Stimulated activated naive CD8-positive, alpha-beta T cell treated with anti-CD3 and anti-CD28 coated beads, Interleukin-15, amount 100 ng/mL, for 72 hours (primary cell): ENCODE data around the gene KRT20.

Experiments
- ATAC-seq: fragments of 150-1000 bp; cut with Tn5 transposase; 2 replicates; pipeline ENCODE4 v1.10.0; 2021; ENCODE audit warnings: mild to moderate bottlenecking, moderate library complexity
- DNase-seq, 2 donors: peaks; one replicate each; pipeline ENCODE4 v3.0.0; 2021 to 2022
- H3K27ac Mint-ChIP-seq, 2 donors: one replicate each; pipeline ENCODE4 v1.8.0; 2022; ENCODE audit warnings: mild to moderate bottlenecking in 2 of 2, mixed read lengths in 2 of 2, moderate library complexity in 2 of 2
- H3K27me3 Mint-ChIP-seq: one replicate; pipeline ENCODE4 v1.8.0; 2022; ENCODE audit warnings: mixed read lengths
- H3K4me1 Mint-ChIP-seq: one replicate; pipeline ENCODE4 v1.8.0; 2022; ENCODE audit warnings: mild to moderate bottlenecking, mixed read lengths
- H3K4me3 Mint-ChIP-seq, 2 donors: one replicate each; pipeline ENCODE4 v1.8.0; 2022; ENCODE audit warnings: mild to moderate bottlenecking in 2 of 2, mixed read lengths in 2 of 2, moderate library complexity in 1 of 2
- H3K9me3 Mint-ChIP-seq, 2 donors: one replicate each; pipeline ENCODE4 v1.8.0; 2022; ENCODE audit warnings: mixed read lengths in 2 of 2

Gene KRT20

GRCh38 chr17:40846515-40847144 lies 38.4 kb downstream of the KRT20 start:
- DNase-seq: no peak

GRCh38 chr17:40844671-40845107 lies 40.4 kb downstream of the KRT20 start:
- Mint-ChIP-seq H3K27ac (no peak overlapping the region), H3K9me3 (no peaks in the 10 kb centered on the region), H3K4me3 (no peak overlapping the region), H3K27me3 (peaks cover 23% of the 10 kb centered on the region), H3K4me1 (no peaks in the 10 kb centered on the region)
- no peak for DNase-seq
- ATAC-seq: no peak

More at GRCh38 chr17:40846515-40847144, 38.4 kb downstream of the KRT20 start:
- H3K27ac Mint-ChIP-seq: no peak overlapping the region
- ATAC-seq: no peak
- peaks cover 27% of the 10 kb centered on the region for H3K27me3 Mint-ChIP-seq
- H3K4me1 Mint-ChIP-seq: no peaks in the 10 kb centered on the region
- no peak overlapping the region for H3K4me3 Mint-ChIP-seq
- no peaks in the 10 kb centered on the region for H3K9me3 Mint-ChIP-seq

- DNase-seq (no peak), ATAC-seq (no peak)
- Mint-ChIP-seq H3K27ac (no peak overlapping the region), H3K9me3 (no peaks in the 10 kb centered on the region), H3K4me1 (no peaks in the 10 kb centered on the region), H3K27me3 (peaks cover 23% of the 10 kb centered on the region), H3K4me3 (no peak overlapping the region)
These were observed 41.8 kb downstream of the KRT20 start for GRCh38 chr17:40843242-40843641.

- DNase-seq (no peak), ATAC-seq (no peak)
- Mint-ChIP-seq H3K9me3 (no peaks in the 10 kb centered on the region), H3K4me3 (no peak overlapping the region), H3K4me1 (no peaks in the 10 kb centered on the region), H3K27ac (no peak overlapping the region), H3K27me3 (peaks cover 23% of the 10 kb centered on the region)
These were observed 43.8 kb downstream of the KRT20 start for GRCh38 chr17:40841246-40841645.

GRCh38 chr17:40839194-40839593 lies 45.8 kb downstream of the KRT20 start:
- H3K9me3 Mint-ChIP-seq: no peaks in the 10 kb centered on the region
- DNase-seq: no peak
- no peak overlapping the region for H3K4me3 Mint-ChIP-seq
- ATAC-seq: no peak
- no peak overlapping the region for H3K27ac Mint-ChIP-seq
- no peaks in the 10 kb centered on the region for H3K4me1 Mint-ChIP-seq
- H3K27me3 Mint-ChIP-seq: peaks cover 2% of the 10 kb centered on the region

- no peaks in the 10 kb centered on the region for H3K9me3 Mint-ChIP-seq
- H3K27me3 Mint-ChIP-seq: no peaks in the 10 kb centered on the region
- no peak overlapping the region for H3K4me3 Mint-ChIP-seq
- H3K27ac Mint-ChIP-seq: no peak overlapping the region
- H3K4me1 Mint-ChIP-seq: peaks cover 6% of the 10 kb centered on the region
- DNase-seq: no peak
- ATAC-seq: no peak
These were observed 49.0 kb downstream of the KRT20 start for GRCh38 chr17:40836020-40836419.

- Mint-ChIP-seq H3K4me1 (peaks cover 6% of the 10 kb centered on the region), H3K9me3 (no peaks in the 10 kb centered on the region), H3K27me3 (no peaks in the 10 kb centered on the region), H3K27ac (no peak overlapping the region), H3K4me3 (no peak overlapping the region)
- DNase-seq: no peak
- no peak for ATAC-seq
These were observed 51.2 kb downstream of the KRT20 start for GRCh38 chr17:40833882-40834281.

GRCh38 chr17:40832840-40833239 lies 52.2 kb downstream of the KRT20 start:
- DNase-seq: no peak
- Mint-ChIP-seq H3K27ac (no peak overlapping the region), H3K27me3 (no peaks in the 10 kb centered on the region), H3K9me3 (no peaks in the 10 kb centered on the region), H3K4me3 (no peak overlapping the region), H3K4me1 (peaks cover 9% of the 10 kb centered on the region)
- no peak for ATAC-seq

- Mint-ChIP-seq H3K4me1 (peaks cover 18% of the 10 kb centered on the region), H3K27me3 (no peaks in the 10 kb centered on the region), H3K9me3 (no peaks in the 10 kb centered on the region), H3K27ac (no peak overlapping the region), H3K4me3 (no peak overlapping the region)
- DNase-seq (no peak), ATAC-seq (no peak)
These were observed 54.8 kb downstream of the KRT20 start for GRCh38 chr17:40830085-40830776.

GRCh38 chr17:40828454-40829044 lies 56.5 kb downstream of the KRT20 start:
- no peak for DNase-seq
- H3K27ac Mint-ChIP-seq: no peak overlapping the region
- H3K27me3 Mint-ChIP-seq: no peaks in the 10 kb centered on the region
- no peaks in the 10 kb centered on the region for H3K9me3 Mint-ChIP-seq
- H3K4me1 Mint-ChIP-seq: peaks cover 24% of the 10 kb centered on the region
- no peak overlapping the region for H3K4me3 Mint-ChIP-seq
- ATAC-seq: no peak

GRCh38 chr17:40827746-40828453 lies 57.1 kb downstream of the KRT20 start:
- H3K4me1 Mint-ChIP-seq: peaks cover 21% of the 10 kb centered on the region

More at GRCh38 chr17:40827746-40828453, 57.1 kb downstream of the KRT20 start:
- peak; percentile 84 for ATAC-seq
- DNase-seq: no peak
- H3K4me3 Mint-ChIP-seq: peak overlapping the region; percentile 43 to 57
- H3K27me3 Mint-ChIP-seq: no peaks in the 10 kb centered on the region
- H3K9me3 Mint-ChIP-seq: no peaks in the 10 kb centered on the region
- H3K27ac Mint-ChIP-seq: no peak overlapping the region
